GM12874 (cell line): Measurements from ENCODE around the gene SLC7A14.

Source experiments
- CTCF ChIP-seq: IDR thresholded peaks from 2 replicates; pipeline ENCODE4 v1.5.1; 2011; ENCODE audit warnings: low read depth, mild to moderate bottlenecking, control low read depth, low read length, moderate library complexity; ENCODE audit not compliant: insufficient read depth

Gene SLC7A14

DNA sequence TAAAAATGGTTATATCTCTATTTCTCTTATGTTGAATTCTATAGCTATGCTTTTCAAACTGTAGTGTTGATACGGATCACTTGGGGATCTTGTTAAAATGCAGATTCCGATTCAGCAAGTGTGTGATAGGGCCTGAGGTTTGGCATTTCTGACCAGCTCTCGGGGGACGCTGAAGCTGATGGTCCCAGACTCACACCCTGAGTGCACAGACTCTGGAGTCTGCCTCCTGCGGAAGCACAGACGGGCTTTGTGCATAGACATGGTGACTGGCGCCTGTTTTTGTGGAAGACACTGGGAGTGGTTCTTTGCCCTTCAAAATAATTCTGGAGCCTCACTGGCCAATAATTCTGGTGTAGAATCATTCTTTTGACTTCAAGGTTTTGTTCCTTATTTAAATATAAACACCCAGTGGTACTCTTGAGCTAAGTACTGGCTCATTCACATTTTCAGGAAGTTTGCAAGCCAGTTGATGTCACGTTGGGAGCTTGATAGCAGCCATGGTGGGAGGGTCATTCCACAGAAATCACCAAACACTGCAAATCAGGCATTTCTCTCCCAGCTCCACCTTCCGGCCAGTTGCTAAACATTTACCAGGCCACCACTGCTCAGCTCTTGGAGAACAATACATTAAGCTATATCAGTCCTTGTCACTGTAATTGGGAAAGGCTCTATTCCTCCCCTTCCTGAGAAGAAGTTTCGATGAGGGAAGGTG, 148.0 kb downstream of the SLC7A14 start:
- TF ChIP-seq CTCF = no peak

DNA sequence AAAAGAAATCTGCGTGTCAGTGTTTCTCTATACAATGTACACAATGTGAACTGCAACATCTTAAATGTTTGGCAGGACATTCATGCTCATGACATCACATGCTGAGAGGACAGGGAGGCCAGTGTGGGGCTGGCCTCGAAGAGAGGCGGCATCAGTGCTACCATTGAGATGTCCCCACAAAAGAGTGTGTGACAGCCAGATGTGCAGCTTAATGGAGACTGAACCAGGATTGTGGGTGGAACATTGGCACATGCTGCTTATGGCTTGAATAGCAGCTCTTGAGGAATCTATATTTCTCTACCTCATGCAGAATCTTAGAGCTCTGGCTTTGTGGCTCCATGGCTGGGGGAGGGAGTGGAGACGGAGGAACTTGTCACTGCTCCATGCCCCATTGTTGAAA, 148.7 kb downstream of the SLC7A14 start:
- no peak for TF ChIP-seq CTCF

DNA sequence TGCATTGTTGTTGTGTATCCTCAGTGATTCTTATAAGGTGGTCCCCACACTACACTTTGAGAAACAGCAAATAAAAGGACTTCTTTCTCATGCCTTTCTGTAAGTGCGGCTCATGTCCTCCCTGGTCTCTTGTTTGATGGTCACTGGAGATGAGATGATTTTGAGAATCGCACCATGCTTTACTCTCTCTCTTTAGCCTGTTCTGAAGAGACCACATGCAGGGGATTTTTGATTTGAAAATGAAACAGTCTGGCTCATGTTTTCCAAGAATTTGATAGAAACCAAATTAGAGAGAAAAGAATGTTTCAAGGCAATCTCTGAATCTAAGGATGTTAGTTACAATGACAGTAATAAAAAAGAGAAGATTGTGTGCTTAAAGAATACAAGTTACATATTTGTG, 149.2 kb downstream of the SLC7A14 start:
- TF ChIP-seq CTCF = no peak

GRCh38 chr3:170432416-170432815, 153.5 kb downstream of the SLC7A14 start:
- TF ChIP-seq CTCF = no peak

GRCh38 chr3:170431054-170431453, 154.8 kb downstream of the SLC7A14 start:
- TF ChIP-seq CTCF = 0 out of 2 replicates have a peak, but pooled peaks have one; percentile 10

GRCh38 chr3:170429050-170429449, 156.8 kb downstream of the SLC7A14 start:
- TF ChIP-seq CTCF = no peak

DNA sequence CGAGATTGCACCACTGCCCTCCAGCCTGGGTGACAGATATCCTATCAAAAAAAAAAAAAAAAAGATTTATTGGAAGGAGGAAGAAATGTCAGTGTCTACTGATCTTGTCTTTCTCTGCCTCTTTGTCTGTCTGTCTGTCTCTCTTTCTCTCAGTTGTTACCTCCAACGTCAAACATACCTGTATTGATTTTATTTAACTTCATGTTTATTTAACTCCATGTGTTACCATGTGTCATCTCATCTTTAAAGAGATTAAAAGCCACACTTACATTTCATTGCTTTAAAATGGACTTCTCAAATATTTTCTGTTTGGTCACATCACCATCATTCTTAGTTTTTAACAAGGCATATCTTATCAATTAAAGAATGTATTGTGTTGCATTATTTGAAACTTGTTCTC, 157.8 kb downstream of the SLC7A14 start:
- TF ChIP-seq CTCF = no peak
